ENCODE results near the gene LGR6.

Gene LGR6

GRCh38 chr1:202305168-202305567 is 111.6 kb downstream of the LGR6 start:
- ATAC-seq (ENCODE audit: low read depth) (no peak), DNase-seq (ENCODE audit: low spot score) (no peak)
- no peak overlapping the region for H3K27ac ChIP-seq (ENCODE audit: poor library complexity, severe bottlenecking)
- no peaks in the 10 kb centered on the region for H3K27me3 ChIP-seq (ENCODE audit: insufficient read depth, poor library complexity, severe bottlenecking)
- H3K36me3 ChIP-seq (ENCODE audit: low read depth), result no peaks in the 10 kb centered on the region
- no peaks in the 10 kb centered on the region for H3K4me1 ChIP-seq (ENCODE audit: insufficient read depth, poor library complexity, severe bottlenecking)
- no peaks in the 10 kb centered on the region for H3K9me3 ChIP-seq (ENCODE audit: severe bottlenecking)
- TF ChIP-seq CTCF (IDR thresholded peaks at IDR 0.05; ENCODE audit: poor library complexity, severe bottlenecking), result no peak
- no peak overlapping the region for H3K4me3 ChIP-seq (ENCODE audit: severe bottlenecking)

- Histone ChIP-seq H3K27ac (ENCODE audit: poor library complexity, severe bottlenecking) (no peak overlapping the region), H3K27me3 (ENCODE audit: insufficient read depth, poor library complexity, severe bottlenecking) (no peaks in the 10 kb centered on the region), H3K4me3 (ENCODE audit: severe bottlenecking) (no peak overlapping the region), H3K36me3 (ENCODE audit: low read depth) (no peaks in the 10 kb centered on the region), H3K9me3 (ENCODE audit: severe bottlenecking) (no peaks in the 10 kb centered on the region), H3K4me1 (ENCODE audit: insufficient read depth, poor library complexity, severe bottlenecking) (no peaks in the 10 kb centered on the region)
- TF ChIP-seq CTCF (IDR thresholded peaks at IDR 0.05; ENCODE audit: poor library complexity, severe bottlenecking), result no peak
- no peak for DNase-seq (ENCODE audit: low spot score)
- no peak for ATAC-seq (ENCODE audit: low read depth)
Measured at GRCh38 chr1:202306535-202307345, 113.1 kb downstream of the LGR6 start.

- no peaks in the 10 kb centered on the region for H3K27me3 ChIP-seq (ENCODE audit: insufficient read depth, poor library complexity, severe bottlenecking)
- no peak overlapping the region for H3K27ac ChIP-seq (ENCODE audit: poor library complexity, severe bottlenecking)
- TF ChIP-seq CTCF (IDR thresholded peaks at IDR 0.05; ENCODE audit: poor library complexity, severe bottlenecking), result no peak
Measured at GRCh38 chr1:202310071-202310725, 116.6 kb downstream of the LGR6 start.

GRCh38 chr1:202310746-202311145 is 117.1 kb downstream of the LGR6 start:
- no peak overlapping the region for H3K4me3 ChIP-seq (ENCODE audit: severe bottlenecking)
- no peaks in the 10 kb centered on the region for H3K36me3 ChIP-seq (ENCODE audit: low read depth)
- H3K9me3 ChIP-seq (ENCODE audit: severe bottlenecking), result no peaks in the 10 kb centered on the region
- DNase-seq (ENCODE audit: low spot score), result peak; percentile 14
- no peak overlapping the region for H3K27ac ChIP-seq (ENCODE audit: poor library complexity, severe bottlenecking)
- no peak for TF ChIP-seq CTCF (IDR thresholded peaks at IDR 0.05; ENCODE audit: poor library complexity, severe bottlenecking)
- no peak for ATAC-seq (ENCODE audit: low read depth)
- no peaks in the 10 kb centered on the region for H3K27me3 ChIP-seq (ENCODE audit: insufficient read depth, poor library complexity, severe bottlenecking)
- H3K4me1 ChIP-seq (ENCODE audit: insufficient read depth, poor library complexity, severe bottlenecking), result no peaks in the 10 kb centered on the region

More at GRCh38 chr1:202310071-202310725, 116.6 kb downstream of the LGR6 start:
- no peak for DNase-seq (ENCODE audit: low spot score)
- no peak for ATAC-seq (ENCODE audit: low read depth)
- no peaks in the 10 kb centered on the region for H3K36me3 ChIP-seq (ENCODE audit: low read depth)
- no peaks in the 10 kb centered on the region for H3K4me1 ChIP-seq (ENCODE audit: insufficient read depth, poor library complexity, severe bottlenecking)
- H3K9me3 ChIP-seq (ENCODE audit: severe bottlenecking), result no peaks in the 10 kb centered on the region
- H3K4me3 ChIP-seq (ENCODE audit: severe bottlenecking), result no peak overlapping the region

All from RWPE2 (cell line).